ENCODE measurements around the gene CCNL1.
"Not testable (repeated sequence)": the region's sequence is repeated elsewhere in the genome, so short reads cannot be mapped to it uniquely, and the experiment has no call there.

CCNL1 gene

DNA sequence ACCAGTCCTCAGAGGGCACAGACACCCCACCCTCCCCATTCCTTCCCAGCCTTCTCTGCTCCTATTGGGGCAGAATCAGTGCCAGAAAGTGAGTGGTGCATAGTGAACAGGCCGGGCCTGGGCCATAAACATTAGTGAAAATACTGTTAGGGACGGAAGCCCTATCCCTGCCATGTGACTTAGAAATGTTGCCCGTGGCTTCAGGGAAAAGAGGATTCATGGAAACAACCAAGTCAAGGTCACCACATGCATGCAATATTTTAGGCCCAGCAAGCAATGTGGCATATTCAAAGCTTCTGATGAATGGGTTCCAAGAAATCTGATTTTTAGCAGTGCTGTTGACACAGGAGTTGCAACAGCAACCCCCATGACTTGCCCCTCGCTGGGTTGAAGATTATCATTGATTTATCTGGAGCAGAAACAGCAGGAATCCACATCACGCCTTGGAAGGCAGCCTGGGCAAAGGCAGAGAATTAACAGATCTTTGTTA is 52.3 kb downstream of the CCNL1 start:
- DNase-seq, result no peak
- Mint-ChIP-seq H3K4me1 (ENCODE audit: low read depth in 2 of 2) (peaks cover 8 to 17% of the 10 kb centered on the region in 2 donors), H3K27ac (peak overlapping the region in 1 of 2 donors; percentile 51), H3K4me3 (no peak overlapping the region), H3K36me3 (ENCODE audit: insufficient read depth) (no peaks in the 10 kb centered on the region), H3K9me3 (no peaks in the 10 kb centered on the region), H3K27me3 (no peaks in the 10 kb centered on the region)
- ATAC-seq (replicated peaks), result no peak

DNA sequence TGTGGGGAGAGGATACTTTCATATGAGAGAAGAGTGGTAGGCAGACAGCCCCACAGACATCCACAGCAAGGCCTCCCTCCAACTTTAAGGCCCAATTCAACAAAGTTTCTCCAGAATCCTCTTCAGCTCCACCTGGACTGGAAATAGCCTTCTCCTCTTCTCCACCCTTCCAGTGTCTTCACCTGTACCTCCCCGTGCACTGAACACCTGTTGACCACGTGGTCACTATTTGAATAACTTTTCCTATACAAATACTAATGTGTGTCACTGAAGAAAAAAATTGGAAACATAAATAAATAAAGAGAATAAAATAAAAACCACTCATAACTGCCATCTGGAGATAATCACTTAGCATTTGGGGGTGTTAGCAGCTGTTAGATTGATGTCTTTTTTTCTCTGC is 52.9 kb downstream of the CCNL1 start:
- no peak for DNase-seq
- ATAC-seq (replicated peaks), result no peak
- Mint-ChIP-seq H3K9me3 (no peaks in the 10 kb centered on the region), H3K27ac (peak overlapping the region in 1 of 2 donors; percentile 51), H3K4me3 (no peak overlapping the region), H3K27me3 (no peaks in the 10 kb centered on the region), H3K4me1 (ENCODE audit: low read depth in 2 of 2) (peaks cover 8 to 17% of the 10 kb centered on the region in 2 donors), H3K36me3 (ENCODE audit: insufficient read depth) (no peaks in the 10 kb centered on the region)

DNA sequence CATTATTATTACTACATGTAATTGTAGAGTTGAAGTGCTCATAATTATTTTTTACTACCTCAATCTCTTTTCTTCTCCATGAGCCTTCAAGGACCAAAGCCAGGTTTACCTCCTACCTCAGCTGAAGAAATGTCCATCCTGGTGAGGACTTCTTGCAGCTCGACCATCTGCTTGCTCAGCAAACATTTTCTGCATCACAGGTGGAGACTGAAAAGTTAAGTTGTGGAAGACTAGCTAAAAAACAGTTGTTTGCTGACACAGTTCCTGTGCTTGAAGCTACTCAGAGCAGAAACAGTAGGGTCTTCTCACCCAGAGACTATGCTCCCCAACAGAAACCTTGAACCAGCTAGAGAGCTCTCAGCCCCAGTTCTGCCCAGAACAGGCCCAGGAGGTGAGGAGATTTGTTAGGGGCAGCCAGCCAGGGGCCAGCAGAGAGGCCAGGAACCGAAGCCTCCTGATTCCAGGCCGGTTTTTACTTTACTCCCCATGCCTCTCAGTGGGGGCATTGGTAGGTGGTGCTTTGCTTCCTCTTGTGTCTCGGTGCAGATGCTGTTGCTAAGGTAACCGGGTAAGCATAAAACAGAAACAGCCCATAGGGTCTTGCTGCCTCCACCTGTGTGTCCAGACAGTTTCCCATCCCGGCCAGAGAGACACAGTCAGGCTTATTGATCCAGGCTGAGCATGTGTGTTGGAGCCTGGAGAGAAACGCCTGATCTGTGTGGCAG is 54.9 kb downstream of the CCNL1 start:
- H3K4me3 Mint-ChIP-seq, result peak overlapping the region in 1 of 2 donors; percentile 10
- H3K9me3 Mint-ChIP-seq, result no peaks in the 10 kb centered on the region
- peaks cover 8 to 17% of the 10 kb centered on the region in 2 donors for H3K4me1 Mint-ChIP-seq (ENCODE audit: low read depth in 2 of 2)
- H3K36me3 Mint-ChIP-seq (ENCODE audit: insufficient read depth), result no peaks in the 10 kb centered on the region
- peak overlapping the region; percentile 71 to 75 for H3K27ac Mint-ChIP-seq
- DNase-seq, result no peak
- no peaks in the 10 kb centered on the region for H3K27me3 Mint-ChIP-seq
- ATAC-seq (replicated peaks), result peak; percentile 88

DNA sequence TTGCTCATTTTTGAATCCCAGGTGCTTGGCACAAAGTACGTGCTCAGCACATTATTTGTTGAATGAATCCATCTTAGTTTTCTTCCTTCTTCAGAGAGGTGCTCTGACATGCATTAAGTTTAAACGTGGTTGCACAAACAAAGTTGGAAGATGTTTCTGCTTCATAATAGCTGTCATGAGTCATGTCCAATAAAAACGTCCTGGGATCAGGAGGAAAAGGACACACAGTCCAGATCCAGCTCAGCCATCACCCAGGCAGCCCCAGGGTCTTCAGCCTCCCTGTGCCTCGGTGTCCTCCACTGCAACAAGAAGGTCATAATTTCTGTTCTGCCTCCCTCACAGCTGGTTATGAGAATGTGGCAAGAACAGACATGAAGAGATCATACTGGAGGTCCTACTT is 55.4 kb downstream of the CCNL1 start:
- peaks cover 8 to 17% of the 10 kb centered on the region in 2 donors for H3K4me1 Mint-ChIP-seq (ENCODE audit: low read depth in 2 of 2)

DNA sequence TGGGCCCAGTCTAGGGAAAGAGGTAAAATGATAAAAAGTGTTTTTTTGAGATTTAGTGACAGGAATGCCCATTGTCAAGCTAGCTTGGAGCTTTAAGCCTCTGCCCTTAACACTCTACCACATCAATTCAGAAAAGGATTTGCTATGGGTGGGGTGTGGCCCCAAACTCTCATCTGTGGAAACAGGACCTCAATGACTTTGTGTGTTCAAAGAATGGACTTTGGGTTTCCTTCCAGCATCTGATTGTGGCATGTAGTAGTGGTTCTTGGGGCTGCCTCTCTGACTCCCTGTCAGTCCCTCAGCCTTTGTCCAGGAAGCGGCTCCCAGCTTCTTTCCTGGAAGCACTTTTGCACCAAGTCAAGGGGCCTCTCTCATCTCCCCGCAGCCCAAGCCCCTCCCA is 56.1 kb downstream of the CCNL1 start:
- no peak for DNase-seq
- no peaks in the 10 kb centered on the region for H3K27me3 Mint-ChIP-seq
- no peak for ATAC-seq (replicated peaks)
- H3K9me3 Mint-ChIP-seq, result no peaks in the 10 kb centered on the region
- H3K27ac Mint-ChIP-seq, result peak overlapping the region in 1 of 2 donors; percentile 69
- no peaks in the 10 kb centered on the region for H3K36me3 Mint-ChIP-seq (ENCODE audit: insufficient read depth)
- peaks cover 8 to 17% of the 10 kb centered on the region in 2 donors for H3K4me1 Mint-ChIP-seq (ENCODE audit: low read depth in 2 of 2)
- no peak overlapping the region for H3K4me3 Mint-ChIP-seq

More for the DNA sequence above, 55.4 kb downstream of the CCNL1 start:
- no peaks in the 10 kb centered on the region for H3K36me3 Mint-ChIP-seq (ENCODE audit: insufficient read depth)
- no peaks in the 10 kb centered on the region for H3K27me3 Mint-ChIP-seq
- ATAC-seq (replicated peaks) (no peak), DNase-seq (no peak)
- H3K27ac Mint-ChIP-seq, result peak overlapping the region; percentile 17 to 75
- H3K9me3 Mint-ChIP-seq, result no peaks in the 10 kb centered on the region
- H3K4me3 Mint-ChIP-seq, result no peak overlapping the region

DNA sequence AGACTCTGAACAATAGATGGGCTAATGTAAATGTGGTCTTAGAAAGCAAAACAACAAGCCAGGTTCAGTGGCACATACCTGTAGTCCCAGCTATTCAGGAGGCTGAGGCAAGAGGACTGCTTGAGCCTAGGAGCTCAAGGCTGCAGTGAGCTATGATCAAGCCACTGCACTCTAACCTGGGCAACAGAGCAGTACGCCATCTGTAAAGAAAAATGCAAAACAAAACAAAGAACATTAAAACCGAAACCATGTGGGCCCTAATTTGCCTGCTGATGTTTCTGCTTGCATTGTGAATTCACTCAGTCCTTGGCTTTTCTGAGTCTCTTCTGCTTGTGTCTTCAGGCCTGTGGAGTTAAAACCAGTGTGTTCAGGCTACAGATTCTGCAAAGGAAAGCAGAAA is 56.7 kb downstream of the CCNL1 start:
- Mint-ChIP-seq H3K4me1 (ENCODE audit: low read depth in 2 of 2) (peaks cover 10 to 17% of the 10 kb centered on the region in 2 donors), H3K4me3 (no peak overlapping the region), H3K27ac (peak overlapping the region; percentile 69 to 71), H3K27me3 (no peaks in the 10 kb centered on the region), H3K36me3 (ENCODE audit: insufficient read depth) (no peaks in the 10 kb centered on the region), H3K9me3 (no peaks in the 10 kb centered on the region)
- ATAC-seq (replicated peaks) (peak; percentile 27), DNase-seq (no peak)

DNA sequence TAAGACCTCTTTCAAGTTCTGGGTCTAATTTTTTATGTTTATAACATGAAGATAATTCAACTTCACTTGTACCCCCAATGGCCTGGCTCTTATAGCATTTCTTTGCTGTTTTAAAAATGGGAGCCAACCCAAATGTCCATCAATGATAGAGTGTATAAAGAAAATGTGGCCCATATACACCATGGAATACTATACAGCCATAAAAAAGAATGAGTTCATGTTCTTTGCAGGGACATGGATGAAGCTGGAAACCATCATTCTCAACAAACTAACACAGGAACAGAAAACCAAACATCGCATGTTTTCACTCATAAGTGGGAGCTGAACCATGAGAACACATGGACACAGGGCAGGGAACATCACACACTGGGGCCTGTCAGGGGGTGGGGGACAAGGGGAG is 57.4 kb downstream of the CCNL1 start:
- not testable (repeated sequence) for H3K9me3 Mint-ChIP-seq; H3K36me3 Mint-ChIP-seq (ENCODE audit: insufficient read depth); H3K27me3 Mint-ChIP-seq; ATAC-seq (replicated peaks); DNase-seq; H3K4me3 Mint-ChIP-seq
- Mint-ChIP-seq H3K27ac (peak overlapping the region; percentile 69 to 71), H3K4me1 (ENCODE audit: low read depth in 2 of 2) (peaks cover 14 to 17% of the 10 kb centered on the region in 2 donors)

DNA sequence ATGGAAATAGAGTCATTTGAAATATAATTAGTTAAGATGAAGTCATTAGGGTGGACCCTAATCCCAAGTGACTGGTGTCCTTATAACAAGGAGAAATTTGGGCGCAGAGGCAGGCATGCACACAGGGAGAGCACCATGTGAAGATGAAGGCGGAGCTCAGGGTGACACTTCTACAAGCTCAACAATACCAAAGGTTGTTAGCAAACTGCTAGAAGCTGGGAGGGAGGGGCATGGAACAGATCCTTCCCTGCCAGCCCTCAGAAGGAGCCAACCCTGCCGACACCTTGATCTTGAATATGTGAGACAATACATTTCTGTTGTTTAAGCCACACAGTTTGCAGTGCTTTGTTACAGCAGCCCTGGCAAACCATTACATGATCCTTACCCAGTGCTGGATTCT is 57.8 kb downstream of the CCNL1 start:
- Mint-ChIP-seq H3K9me3 (no peaks in the 10 kb centered on the region), H3K27ac (no peak overlapping the region), H3K4me3 (no peak overlapping the region), H3K4me1 (ENCODE audit: low read depth in 2 of 2) (peaks cover 14 to 17% of the 10 kb centered on the region in 2 donors), H3K27me3 (no peaks in the 10 kb centered on the region), H3K36me3 (ENCODE audit: insufficient read depth) (no peaks in the 10 kb centered on the region)
- DNase-seq, result no peak
- no peak for ATAC-seq (replicated peaks)

DNA sequence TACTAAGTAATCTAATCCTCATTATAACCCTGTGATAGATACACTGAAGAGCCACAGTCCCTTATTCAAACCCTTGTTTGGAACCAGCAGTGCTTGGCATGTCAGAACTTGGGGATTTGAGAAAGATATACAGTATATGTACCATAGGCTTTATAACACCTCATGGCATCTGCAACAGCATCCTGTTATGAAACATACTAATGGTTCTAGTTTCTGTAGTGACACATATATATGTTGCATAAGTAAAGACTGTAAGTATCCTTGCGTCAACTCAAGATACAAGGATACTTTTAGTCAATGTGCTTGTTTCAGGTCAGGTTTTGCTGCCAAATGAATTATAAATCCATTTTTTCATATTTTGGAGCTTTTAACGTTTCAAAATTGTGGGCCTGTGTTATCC is 58.5 kb downstream of the CCNL1 start:
- no peak overlapping the region for H3K27ac Mint-ChIP-seq
- no peak overlapping the region for H3K4me3 Mint-ChIP-seq
- H3K9me3 Mint-ChIP-seq, result no peaks in the 10 kb centered on the region
- ATAC-seq (replicated peaks), result no peak
- H3K4me1 Mint-ChIP-seq (ENCODE audit: low read depth in 2 of 2), result peaks cover 14 to 17% of the 10 kb centered on the region in 2 donors
- no peaks in the 10 kb centered on the region for H3K27me3 Mint-ChIP-seq
- DNase-seq, result no peak
- no peaks in the 10 kb centered on the region for H3K36me3 Mint-ChIP-seq (ENCODE audit: insufficient read depth)

DNA sequence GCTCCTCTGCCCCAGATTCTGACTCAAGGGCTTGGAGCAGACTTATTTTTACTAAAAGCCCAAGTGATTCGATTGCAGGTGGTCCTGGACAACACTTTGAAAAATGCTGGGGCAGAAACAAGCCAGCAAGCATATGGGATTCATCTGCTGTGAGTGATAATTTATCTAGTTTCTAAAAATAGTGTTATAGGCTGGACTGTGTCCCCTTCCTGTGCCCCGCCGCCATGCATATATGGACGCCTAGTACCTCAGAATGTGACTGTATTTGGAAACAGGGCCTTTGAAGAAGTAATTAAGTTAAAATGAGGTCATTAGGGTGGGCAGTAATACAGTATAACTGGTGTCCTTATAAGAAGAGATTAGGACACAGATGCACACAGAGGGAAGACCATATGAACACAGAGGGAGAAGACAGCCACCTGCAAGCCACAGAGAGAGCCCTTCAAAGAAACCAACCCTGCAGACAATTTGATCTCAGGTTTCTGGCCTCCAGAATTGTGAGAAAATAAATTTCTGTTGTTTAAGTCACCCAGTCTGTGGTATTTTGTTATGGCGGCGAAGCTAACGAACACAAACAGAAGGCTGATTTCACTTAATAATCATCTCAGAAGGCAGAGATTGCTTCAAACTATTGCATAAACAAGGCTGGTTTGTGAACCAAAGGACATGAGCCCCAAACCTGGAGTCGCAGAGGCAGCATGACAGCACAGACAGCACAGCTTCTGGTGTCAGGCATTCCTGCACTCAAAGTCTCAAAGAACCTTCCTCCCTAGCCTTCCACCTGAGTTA is 59.1 kb downstream of the CCNL1 start:
- Mint-ChIP-seq H3K27ac (no peak overlapping the region), H3K27me3 (no peaks in the 10 kb centered on the region), H3K9me3 (no peaks in the 10 kb centered on the region), H3K36me3 (ENCODE audit: insufficient read depth) (no peaks in the 10 kb centered on the region), H3K4me1 (ENCODE audit: low read depth in 2 of 2) (peaks cover 14 to 17% of the 10 kb centered on the region in 2 donors), H3K4me3 (no peak overlapping the region)
- ATAC-seq (replicated peaks) (no peak), DNase-seq (no peak)

DNA sequence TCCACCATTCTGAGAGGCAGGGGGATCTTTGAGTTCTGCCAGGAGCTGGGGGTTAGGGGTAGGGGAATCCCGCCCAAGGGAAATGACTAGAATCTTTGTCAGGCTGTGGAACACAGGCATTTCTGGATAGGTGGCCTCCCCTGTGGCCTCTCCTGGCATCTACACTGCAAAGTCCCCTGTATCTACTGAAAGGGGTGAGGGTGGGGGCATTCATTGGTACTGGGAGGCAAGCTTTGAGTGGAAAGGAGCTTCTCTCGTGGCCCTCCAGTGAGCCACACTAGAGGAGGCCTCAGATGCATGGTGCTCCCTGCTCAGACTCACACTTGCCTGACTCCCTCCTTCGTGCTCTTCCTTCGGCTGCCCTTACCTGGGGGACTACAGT is 59.9 kb downstream of the CCNL1 start:
- ATAC-seq (replicated peaks), result no peak

DNA sequence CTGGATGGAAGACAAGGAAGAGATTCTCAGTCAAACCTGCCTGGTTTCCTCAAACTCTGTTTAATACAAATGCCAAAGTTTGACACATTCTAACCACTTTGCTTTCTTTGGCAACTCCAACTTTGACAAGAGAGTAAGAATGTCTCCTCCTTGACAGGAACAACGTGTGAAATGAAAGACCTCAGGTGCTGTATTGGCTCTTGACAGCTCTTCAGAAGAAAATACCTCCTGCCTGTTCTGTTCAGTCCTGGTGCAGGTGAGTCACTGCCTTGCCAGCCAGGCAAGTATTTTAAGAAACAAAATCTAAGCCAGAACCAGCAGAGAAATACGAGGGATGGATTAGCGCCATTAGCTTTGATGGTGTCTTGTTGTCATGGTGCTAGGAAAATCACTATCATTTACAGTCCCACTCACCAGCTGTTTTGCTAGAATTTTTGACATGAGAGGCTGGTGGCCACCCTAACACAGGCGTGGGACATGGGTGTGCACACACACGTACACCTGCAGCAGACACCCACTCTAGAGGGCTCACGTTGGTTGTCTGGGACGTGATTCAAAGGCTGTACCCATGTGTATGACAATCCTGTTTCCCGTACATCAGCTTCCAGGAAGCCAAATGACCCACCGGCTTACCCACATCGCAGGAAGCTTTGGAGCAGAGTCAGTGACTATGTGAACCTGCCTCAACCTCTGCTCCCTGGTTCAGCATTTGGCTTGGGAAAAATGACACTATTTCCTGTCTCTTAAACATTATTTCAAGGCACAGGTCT is 60.4 kb downstream of the CCNL1 start:
- no peaks in the 10 kb centered on the region for H3K36me3 Mint-ChIP-seq (ENCODE audit: insufficient read depth)
- ATAC-seq (replicated peaks) (no peak), DNase-seq (no peak)
- H3K4me3 Mint-ChIP-seq, result no peak overlapping the region
- H3K4me1 Mint-ChIP-seq (ENCODE audit: low read depth in 2 of 2), result peaks cover 6 to 11% of the 10 kb centered on the region in 2 donors
- H3K27ac Mint-ChIP-seq, result no peak overlapping the region
- peaks cover 0 to 12% of the 10 kb centered on the region in 2 donors for H3K27me3 Mint-ChIP-seq
- H3K9me3 Mint-ChIP-seq, result no peaks in the 10 kb centered on the region

More for the DNA sequence above, 59.9 kb downstream of the CCNL1 start:
- Mint-ChIP-seq H3K4me3 (no peak overlapping the region), H3K9me3 (no peaks in the 10 kb centered on the region), H3K27ac (no peak overlapping the region), H3K4me1 (ENCODE audit: low read depth in 2 of 2) (peaks cover 10 to 11% of the 10 kb centered on the region in 2 donors), H3K36me3 (ENCODE audit: insufficient read depth) (no peaks in the 10 kb centered on the region), H3K27me3 (peaks cover 0 to 6% of the 10 kb centered on the region in 2 donors)
- no peak for DNase-seq

DNA sequence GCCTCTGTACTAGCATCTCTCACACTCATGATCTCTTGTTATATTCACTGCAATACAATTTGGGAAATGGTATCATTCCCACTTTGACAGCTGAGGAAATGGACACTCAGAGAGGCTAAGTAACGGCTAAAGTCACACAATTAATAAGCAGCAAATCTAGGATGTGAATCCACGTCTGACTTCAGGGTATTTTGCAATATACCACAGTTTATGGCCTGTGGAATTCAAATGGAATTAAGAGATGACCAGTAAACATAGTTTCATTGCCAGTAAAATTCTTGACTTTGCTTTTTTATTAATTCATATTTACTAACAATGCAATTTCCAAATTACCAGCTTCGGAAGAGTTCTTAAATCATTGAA is 61.1 kb downstream of the CCNL1 start:
- peaks cover 0 to 11% of the 10 kb centered on the region in 2 donors for H3K4me1 Mint-ChIP-seq (ENCODE audit: low read depth in 2 of 2)
- no peaks in the 10 kb centered on the region for H3K36me3 Mint-ChIP-seq (ENCODE audit: insufficient read depth)
- ATAC-seq (replicated peaks), result no peak
- no peak for DNase-seq
- peaks cover 0 to 14% of the 10 kb centered on the region in 2 donors for H3K27me3 Mint-ChIP-seq
- no peak overlapping the region for H3K27ac Mint-ChIP-seq
- H3K9me3 Mint-ChIP-seq, result no peaks in the 10 kb centered on the region
- H3K4me3 Mint-ChIP-seq, result no peak overlapping the region

Measured in effector memory CD8-positive, alpha-beta T cell (primary cell).